GM19397 (cell line): ENCODE results near the gene GLRX.
A peak's percentile ranks its signal among the peaks of the same experiment; 100 is the strongest.
"Not testable (repeated sequence)": the region's sequence is repeated elsewhere in the genome, so short reads cannot be mapped to it uniquely, and the experiment has no call there.

ENCODE experiments used
- ATAC-seq: cut with Tn5 transposase; IDR thresholded peaks from one replicate; pipeline ENCODE4 v1.9.1; 2021; ENCODE audit warnings: mild to moderate bottlenecking, moderate library complexity; ENCODE audit not compliant: unreplicated experiment

The GLRX gene

DNA sequence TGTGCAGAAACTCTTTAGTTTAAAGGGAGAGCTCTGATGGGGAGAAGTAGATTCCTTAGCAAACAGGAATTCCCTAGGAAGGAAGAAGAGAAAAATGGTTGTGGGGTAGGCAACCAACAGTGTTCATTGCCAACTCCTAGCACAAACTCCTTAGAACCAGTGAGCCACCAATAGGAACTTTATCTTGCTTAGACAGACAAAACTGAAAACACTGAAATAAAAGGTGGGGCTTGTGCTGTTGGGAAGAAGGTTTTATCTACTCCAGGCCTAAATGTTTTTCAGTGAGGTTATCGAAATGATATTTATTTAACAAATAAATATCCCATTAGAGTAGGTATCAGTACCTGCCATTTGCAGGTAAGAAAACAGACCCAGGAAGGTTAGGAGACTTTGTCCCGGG is 7.7 kb upstream of the GLRX start:
- ATAC-seq: no peak

DNA sequence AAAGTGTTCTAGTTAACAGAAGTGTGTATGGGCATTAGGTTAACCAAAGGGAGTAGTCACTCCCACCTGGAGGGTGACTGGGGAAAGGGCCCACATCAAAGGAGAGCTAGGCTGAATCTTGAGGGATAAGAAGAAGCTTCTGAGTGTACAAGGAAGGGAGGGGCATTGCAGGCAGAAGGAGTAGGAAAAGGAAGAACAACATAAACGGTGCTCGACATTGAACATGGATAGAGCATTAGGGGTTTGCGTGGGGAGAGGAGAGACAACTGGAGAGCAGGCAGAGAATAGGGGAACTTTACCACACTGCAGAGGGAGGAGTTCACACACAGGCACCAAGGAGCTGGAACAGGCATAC is 5.3 kb upstream of the GLRX start:
- ATAC-seq: no peak

GRCh38 chr5:95826949-95827891 is 4.7 kb upstream of the GLRX start:
- ATAC-seq: no peak

DNA sequence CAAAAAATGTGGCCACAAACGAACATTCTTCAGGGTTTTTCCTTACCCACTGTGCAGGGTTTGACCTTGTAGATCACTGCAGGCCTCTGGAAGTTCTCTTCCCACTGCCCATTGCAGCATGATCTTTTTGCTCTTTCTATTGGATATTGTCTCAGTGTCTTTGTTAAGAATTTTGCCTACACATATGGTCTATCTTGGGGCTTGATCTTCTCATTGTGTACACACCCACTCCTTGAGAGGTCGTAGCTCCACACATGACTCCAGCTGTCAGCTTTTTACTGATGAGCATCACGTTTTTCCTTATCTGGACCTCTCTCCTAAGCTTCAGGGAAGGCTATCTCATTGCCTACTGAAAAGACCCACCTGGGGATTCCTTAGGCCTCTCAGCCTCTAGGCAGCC is 3.0 kb upstream of the GLRX start:
- no peak for ATAC-seq

- ATAC-seq: no peak
These were observed 2.2 kb upstream of the GLRX start for GRCh38 chr5:95824747-95825146.

GRCh38 chr5:95823738-95824609 is 1.4 kb upstream of the GLRX start:
- peak; percentile 42 for ATAC-seq

DNA sequence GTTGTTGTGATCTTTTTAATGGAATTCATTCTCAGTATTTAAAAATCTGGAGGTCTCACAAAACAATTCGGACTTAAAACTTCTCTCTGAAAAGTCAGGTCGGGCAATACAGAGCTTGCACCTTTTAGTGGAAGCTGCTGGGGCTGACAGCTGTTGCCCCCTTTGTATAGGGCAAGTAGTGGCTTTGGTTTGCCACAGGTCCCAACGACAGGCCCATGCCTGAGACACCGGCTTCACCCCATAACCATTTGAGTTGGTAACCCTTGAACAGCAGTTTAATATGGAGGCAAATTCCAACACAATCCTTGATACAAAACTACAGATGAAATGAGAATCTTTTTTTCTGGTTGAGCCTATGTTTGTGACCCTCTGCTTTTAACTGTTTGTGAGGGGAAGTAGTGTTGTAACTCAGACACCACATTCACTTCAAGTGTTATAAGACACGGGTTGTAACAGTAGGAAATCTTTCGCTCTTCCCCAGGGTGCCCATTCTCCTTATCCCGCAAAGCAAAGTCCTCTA is 752 bp upstream of the GLRX start:
- no peak for ATAC-seq

GRCh38 chr5:95822043-95822541 is 434 bp downstream of the GLRX start:
- peak; percentile 45 for ATAC-seq

- no peak for ATAC-seq
These were observed 1.2 kb downstream of the GLRX start for GRCh38 chr5:95821110-95822021.

DNA sequence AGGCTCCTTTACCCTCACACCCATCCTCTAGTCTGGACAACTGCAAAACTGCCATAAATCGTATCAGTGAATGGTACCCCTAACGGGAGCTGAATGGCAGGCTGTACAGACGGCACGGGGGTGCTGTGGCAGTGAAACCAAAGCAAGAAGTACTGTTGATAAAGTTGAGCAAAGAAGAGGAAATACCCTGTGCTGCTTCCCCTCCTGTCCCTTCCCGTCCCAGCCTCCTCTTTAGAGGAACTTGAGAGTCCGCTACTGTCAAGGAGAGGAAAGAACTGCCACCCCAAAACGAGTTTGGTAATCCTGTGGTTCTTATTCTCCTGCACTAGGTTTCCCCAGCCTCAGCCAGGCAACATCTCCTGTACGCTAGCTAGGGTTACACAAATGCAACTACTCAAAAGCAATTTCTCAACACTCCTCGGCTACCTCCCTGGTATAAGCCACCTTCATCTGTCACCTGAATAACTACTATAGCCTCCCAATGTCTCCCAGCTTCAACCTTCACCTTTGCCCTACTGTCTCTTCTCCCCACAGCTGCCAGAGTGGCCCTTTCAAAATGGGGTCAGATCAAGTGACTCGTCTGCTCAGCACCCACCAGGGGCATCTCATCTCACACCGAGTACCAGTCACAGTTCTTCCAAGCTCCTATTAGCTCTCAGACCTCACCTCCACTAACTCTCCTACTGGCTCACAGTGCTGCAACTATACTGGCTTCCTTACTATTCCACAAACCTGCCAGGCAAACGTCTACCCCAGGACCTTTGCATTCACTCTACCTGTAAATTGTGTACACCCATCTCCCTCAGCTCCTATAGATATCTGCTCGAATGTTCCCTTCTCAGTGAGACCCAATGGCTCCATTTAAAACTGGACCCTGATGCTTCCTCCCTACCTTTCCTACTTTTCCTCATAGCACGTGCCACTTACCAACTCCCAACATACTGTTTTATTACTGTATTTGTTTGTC is 4.1 kb downstream of the GLRX start:
- no peak for ATAC-seq

DNA sequence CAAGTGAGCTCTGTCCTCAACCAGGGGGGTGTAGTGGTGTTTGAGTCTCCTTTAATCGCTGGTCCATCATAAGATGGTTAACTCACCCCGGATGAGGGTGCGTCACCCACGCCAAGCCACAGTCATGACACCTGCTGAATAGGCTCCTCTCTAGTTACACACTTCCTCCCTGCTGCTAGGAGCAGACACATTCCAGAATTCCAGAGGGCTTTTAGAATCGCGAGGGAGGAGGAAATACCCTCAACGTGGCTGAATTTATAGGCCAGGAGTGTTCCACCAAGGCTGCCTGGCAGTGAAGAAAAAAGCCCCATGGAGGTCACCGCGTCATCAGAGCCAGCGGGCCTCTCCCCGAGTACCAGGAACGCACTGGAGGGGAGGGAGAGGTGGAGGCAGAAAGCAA is 5.1 kb downstream of the GLRX start:
- no peak for ATAC-seq

DNA sequence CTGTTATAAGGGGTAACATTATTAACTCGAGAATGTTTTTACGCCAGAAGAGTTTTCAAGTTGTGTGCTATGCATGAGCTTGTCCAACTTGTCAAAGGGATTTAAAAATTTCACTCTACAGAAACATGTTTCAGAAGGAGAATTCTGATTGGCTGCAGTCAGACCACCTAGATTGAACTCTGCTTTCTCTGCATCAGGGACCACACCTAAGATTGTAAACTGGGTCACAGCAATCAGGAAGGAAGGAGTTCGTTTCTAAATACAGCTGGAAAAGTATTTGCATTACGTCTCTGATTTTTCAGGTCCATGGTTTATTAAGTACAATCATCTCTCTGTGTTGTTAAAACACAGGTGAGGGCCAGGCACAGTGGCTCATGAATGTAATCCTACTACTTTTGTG is 5.8 kb downstream of the GLRX start:
- no peak for ATAC-seq

- ATAC-seq: no peak
These were observed 6.2 kb downstream of the GLRX start for GRCh38 chr5:95816341-95816740.

GRCh38 chr5:95815155-95815729 is 7.3 kb downstream of the GLRX start:
- ATAC-seq: no peak

DNA sequence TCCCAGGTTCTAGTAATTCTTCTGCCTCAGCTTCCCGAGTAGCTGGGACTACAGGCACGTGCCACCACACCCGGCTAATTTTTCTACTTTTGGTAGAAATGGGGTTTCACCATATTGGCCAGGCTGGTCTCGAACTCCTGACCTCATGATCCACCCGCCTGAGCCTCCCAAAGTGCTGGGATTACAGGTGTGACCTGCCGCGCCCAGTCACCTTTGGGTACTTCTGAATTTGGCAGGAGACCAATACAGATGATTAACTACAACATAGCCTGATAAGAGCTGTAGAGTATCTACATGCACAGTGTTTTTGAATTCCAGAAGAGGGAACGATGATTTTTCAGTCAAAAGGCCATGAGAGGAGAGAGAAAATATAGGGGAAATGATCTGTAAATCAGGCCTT is 9.5 kb downstream of the GLRX start:
- ATAC-seq: not testable (repeated sequence)

DNA sequence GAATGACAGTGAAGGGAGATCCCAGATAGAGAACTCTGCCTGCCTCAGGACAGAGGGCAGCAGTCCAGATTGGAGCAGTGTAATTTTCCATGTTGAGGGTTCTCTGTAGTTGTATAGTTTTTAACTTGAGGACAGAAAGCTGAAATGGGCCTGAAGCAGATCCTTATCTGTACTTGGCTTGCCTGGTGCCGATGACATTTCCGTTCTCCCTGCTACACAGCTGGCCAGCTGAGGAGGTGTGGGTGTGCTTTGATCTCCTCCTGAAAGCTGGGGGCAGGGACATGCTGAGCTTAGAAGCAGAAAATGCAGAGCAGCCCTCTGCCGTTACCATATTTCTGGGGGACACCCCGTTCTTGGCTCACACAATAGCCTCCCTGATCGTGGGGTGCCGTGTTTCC is 10.5 kb downstream of the GLRX start:
- no peak for ATAC-seq

DNA sequence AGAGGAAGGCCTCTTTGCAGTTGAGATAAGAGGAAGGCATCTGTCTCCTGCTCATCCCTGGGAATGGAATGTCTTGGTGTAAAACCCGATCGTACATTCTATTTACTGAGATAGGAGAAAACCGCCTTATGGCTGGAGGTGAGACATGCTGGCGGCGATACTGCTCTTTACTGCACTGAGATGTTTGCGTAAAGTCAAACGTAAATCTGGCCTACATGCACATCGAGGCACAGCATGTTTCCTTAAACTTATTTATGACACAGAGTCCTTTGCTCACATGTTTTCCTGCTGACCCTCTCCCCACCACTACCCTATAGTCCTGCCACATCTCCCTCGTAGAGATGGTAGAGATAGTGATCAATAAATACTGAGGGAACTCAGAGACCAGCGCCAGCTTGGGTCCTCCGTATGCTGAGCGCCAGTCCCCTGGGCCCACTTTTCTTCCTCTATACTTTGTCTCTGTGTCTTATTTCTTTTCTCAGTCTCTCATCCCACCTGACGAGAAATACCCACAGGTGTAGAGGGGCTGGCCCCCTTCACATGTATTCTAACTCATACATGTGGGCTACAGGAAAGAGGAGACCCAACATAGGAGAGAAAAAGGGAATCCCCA is 11.0 kb downstream of the GLRX start:
- not testable (repeated sequence) for ATAC-seq

GRCh38 chr5:95811126-95811423 is 11.5 kb downstream of the GLRX start:
- not testable (repeated sequence) for ATAC-seq
